Activated B cell treated with CpG ODN at 0.5 μM for 24 hours (primary cell): ENCODE data around the gene DGKI. TPM values are rescaled to one million over a fixed set of nuclear protein-coding genes. Genes with fewer than 3 reads are reported as not detected.

ENCODE experiments used
- ATAC-seq: fragments of 200-7000 bp; cut with Tn5 transposase; one replicate; pipeline ENCODE4 v1.10.0; 2021; ENCODE audit warnings: low read depth, mild to moderate bottlenecking, moderate library complexity
- CTCF ChIA-PET: fragments of 350-600 bp; sonication (Branson Sonifier 250); formaldehyde crosslinking; loops from one replicate; lab custom pipeline; 2021; ENCODE audit warnings: antibody characterized with exemption; lab: Charles Lee
- POLR2A ChIA-PET: fragments of 350-600 bp; sonication (Branson Sonifier 250); formaldehyde crosslinking; loops from one replicate; lab custom pipeline; 2021; ENCODE audit warnings: antibody characterized with exemption; lab: Charles Lee
- DNase-seq: peaks from one replicate; pipeline ENCODE4 v3.0.0; 2022
- H3K27ac Mint-ChIP-seq: one replicate; pipeline ENCODE4 v1.8.0; 2020; ENCODE audit warnings: mixed read lengths
- H3K27me3 Mint-ChIP-seq: one replicate; pipeline ENCODE4 v1.8.0; 2021; ENCODE audit warnings: mixed read lengths
- H3K36me3 Mint-ChIP-seq: one replicate; pipeline ENCODE4 v1.8.0; 2021; ENCODE audit warnings: low read depth, mixed read lengths
- H3K4me1 Mint-ChIP-seq: one replicate; pipeline ENCODE4 v1.8.0; 2021; ENCODE audit warnings: mixed read lengths
- H3K4me3 Mint-ChIP-seq: one replicate; pipeline ENCODE4 v1.8.0; 2020; ENCODE audit warnings: mild to moderate bottlenecking, mixed read lengths
- H3K9me3 Mint-ChIP-seq: one replicate; pipeline ENCODE4 v1.8.0; 2020; ENCODE audit warnings: mixed read lengths
- intact Hi-C: fragments of 100-400 bp; cut with micrococcal nuclease; formaldehyde crosslinking; loops from one replicate; pipeline ENCODE4 v1.15.1; 2024
- total RNA-seq: library from RNA; stranded (reverse); gene quantifications from 2 replicates; pipeline ENCODE4 v1.2.3, GENCODE V29; 2022
- TF ChIP-seq, protein P1 (sequence below): fragments of 200-600 bp; IDR thresholded peaks from one replicate; pipeline ENCODE4 v1.8.0; 2022; ENCODE audit warnings: antibody characterized with exemption, mild to moderate bottlenecking

DGKI gene
- total RNA-seq, 1 donor from 2014 or later, result not detected

DNA sequence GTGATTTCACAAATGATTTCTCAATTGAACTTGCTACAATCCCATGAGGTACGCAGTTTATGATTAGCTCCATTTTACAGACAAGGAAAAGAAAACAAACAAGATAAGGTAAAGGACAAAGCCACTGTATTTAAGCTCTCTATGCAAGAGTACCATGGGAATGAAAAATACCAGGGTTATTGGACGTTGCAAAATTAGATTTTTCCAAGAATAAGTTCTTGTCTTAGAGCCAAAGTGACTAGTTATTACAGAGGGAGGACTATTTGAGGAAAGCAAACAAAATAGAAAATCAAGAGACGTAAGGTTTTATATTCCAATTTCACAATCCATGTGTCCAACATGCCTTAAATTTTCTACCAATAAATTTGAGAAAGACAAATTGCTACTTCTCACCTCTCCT is 405.3 kb downstream of the DGKI start:
- TF ChIP-seq, protein P1, sequence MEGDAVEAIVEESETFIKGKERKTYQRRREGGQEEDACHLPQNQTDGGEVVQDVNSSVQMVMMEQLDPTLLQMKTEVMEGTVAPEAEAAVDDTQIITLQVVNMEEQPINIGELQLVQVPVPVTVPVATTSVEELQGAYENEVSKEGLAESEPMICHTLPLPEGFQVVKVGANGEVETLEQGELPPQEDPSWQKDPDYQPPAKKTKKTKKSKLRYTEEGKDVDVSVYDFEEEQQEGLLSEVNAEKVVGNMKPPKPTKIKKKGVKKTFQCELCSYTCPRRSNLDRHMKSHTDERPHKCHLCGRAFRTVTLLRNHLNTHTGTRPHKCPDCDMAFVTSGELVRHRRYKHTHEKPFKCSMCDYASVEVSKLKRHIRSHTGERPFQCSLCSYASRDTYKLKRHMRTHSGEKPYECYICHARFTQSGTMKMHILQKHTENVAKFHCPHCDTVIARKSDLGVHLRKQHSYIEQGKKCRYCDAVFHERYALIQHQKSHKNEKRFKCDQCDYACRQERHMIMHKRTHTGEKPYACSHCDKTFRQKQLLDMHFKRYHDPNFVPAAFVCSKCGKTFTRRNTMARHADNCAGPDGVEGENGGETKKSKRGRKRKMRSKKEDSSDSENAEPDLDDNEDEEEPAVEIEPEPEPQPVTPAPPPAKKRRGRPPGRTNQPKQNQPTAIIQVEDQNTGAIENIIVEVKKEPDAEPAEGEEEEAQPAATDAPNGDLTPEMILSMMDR, result no peak
- ATAC-seq (no peak), DNase-seq (no peak)
- intact Hi-C loops, result no loop called here
- CTCF ChIA-PET, result no interaction called here
- Mint-ChIP-seq H3K4me3 (no peak overlapping the region), H3K36me3 (no peaks in the 10 kb centered on the region), H3K27me3 (no peaks in the 10 kb centered on the region), H3K9me3 (no peaks in the 10 kb centered on the region), H3K27ac (no peak overlapping the region), H3K4me1 (no peaks in the 10 kb centered on the region)
- POLR2A ChIA-PET, result no interaction called here

DNA sequence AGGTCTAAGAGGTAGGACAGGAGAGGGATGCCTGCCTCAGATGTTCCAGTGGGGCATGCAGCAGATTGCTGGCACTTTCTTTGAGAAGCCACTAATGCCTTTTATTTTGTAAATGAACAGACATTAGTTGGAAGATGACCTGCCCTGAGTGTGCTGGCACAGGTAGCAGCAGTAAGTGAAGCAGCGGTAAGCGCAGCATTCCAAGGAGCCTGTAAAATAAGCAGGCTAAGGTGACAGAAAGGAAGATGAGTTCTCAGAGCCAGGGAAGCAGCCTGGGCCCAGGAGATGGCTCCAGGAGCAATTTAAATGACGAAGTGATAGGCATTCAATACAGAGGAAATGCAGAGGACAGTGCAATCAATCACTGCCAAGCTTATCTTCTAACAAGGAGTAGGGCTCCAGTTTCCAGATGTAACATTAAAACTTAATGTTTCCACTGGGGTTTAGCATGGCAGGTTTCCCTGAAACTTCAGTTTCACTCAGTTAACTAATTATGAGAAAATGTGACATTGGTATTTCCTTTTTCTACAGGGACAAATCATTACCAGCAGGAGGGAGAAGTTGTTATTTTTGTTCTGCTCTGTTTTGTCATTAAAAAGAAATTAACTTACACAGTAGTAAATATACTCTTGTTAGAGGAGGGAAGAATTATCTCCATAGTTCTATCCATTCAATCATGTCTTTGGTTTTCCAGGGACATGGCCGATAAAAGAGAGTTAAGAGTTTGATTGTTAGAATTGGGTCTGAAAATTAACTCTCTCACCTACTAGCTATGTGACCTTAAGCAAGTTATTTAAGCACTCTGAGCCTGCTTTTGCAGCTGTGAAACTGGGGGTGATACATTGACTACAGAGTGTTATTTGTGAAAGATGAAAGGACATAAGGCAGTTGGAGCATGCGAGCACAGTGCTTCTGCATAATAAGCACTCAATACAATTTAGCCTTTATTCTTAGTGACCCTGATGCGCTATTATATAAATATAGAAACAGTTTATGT is 406.6 kb downstream of the DGKI start:
- no peak overlapping the region for H3K27ac Mint-ChIP-seq
- H3K27me3 Mint-ChIP-seq, result no peaks in the 10 kb centered on the region
- ChIA-PET POLR2A (no interaction called here), CTCF (no interaction called here)
- intact Hi-C loops, result no loop called here
- H3K4me1 Mint-ChIP-seq, result no peaks in the 10 kb centered on the region
- no peak overlapping the region for H3K4me3 Mint-ChIP-seq
- TF ChIP-seq, protein P1, result no peak
- H3K36me3 Mint-ChIP-seq, result no peaks in the 10 kb centered on the region
- DNase-seq (no peak), ATAC-seq (no peak)
- H3K9me3 Mint-ChIP-seq, result no peaks in the 10 kb centered on the region

DNA sequence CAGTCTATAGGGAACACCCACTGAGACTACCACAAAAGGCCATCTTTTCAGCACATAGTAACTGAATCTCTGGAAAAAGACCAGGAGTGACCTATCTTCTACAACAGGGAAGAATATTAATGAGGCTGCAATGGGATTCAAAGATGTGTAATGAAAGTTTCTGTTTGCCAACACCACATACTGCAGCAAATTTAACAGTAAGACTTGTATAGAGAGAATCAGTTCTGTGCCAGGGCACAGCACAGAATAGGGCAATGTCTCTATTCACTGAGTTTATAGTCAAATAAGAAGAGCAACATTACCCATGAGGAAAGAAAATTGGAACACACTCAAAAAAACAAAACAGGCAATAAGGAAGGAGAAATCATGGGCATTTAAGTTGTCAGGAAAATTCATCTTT is 411.8 kb downstream of the DGKI start:
- Mint-ChIP-seq H3K4me1 (no peaks in the 10 kb centered on the region), H3K27ac (no peak overlapping the region), H3K9me3 (no peaks in the 10 kb centered on the region), H3K27me3 (no peaks in the 10 kb centered on the region), H3K4me3 (no peak overlapping the region), H3K36me3 (no peaks in the 10 kb centered on the region)
- DNase-seq (no peak), ATAC-seq (no peak)
- TF ChIP-seq, protein P1, result no peak
- ChIA-PET CTCF (no interaction called here), POLR2A (no interaction called here)
- intact Hi-C loops, result no loop called here

DNA sequence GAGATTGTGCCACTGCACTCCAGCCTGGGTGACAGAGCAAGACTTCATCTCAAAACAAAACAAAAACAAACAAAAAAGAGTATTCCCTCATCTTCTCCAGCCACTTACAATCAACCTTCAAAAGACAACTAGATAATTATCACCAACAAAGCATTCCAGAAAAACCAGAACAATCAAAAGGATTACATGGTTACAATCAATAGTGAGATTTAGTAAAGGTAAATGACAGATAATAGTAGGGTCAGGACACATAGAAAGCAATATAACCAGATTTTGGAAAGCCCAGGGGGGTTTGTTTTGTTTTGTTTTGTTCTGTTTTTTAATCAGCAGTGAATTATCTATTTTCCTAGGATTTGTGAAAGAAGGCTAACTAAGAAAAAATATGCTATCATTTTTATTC is 412.2 kb downstream of the DGKI start:
- POLR2A ChIA-PET, result no interaction called here

DNA sequence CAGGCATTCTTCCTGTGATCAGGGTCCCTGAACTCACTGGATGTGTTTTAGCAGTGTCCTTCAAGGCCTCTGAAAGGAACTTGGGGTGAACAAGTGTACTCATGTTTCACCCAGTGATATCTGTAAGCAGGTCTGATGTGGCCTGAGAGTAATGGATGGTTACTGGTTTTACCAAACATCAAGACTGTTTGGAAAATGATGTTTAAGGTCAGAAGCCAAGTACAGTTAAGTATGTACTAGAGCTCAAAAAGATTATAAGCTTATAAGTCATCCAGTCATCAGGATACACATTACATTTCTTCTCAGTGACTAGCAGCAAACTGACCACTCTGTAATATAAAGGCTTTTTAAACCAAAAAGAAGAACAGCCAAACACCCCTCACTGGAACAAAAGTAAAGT is 423.5 kb downstream of the DGKI start:
- intact Hi-C loops, result no loop called here
- CTCF ChIA-PET, result no interaction called here
- Mint-ChIP-seq H3K4me3 (no peak overlapping the region), H3K9me3 (no peaks in the 10 kb centered on the region), H3K27me3 (no peaks in the 10 kb centered on the region), H3K4me1 (no peaks in the 10 kb centered on the region), H3K27ac (no peak overlapping the region), H3K36me3 (no peaks in the 10 kb centered on the region)
- ATAC-seq, result no peak
- TF ChIP-seq, protein P1, result no peak
- POLR2A ChIA-PET, result no interaction called here
- no peak for DNase-seq

More for the DNA sequence above, 412.2 kb downstream of the DGKI start:
- H3K9me3 Mint-ChIP-seq, result no peaks in the 10 kb centered on the region
- H3K27me3 Mint-ChIP-seq, result no peaks in the 10 kb centered on the region
- DNase-seq (no peak), ATAC-seq (no peak)
- H3K4me1 Mint-ChIP-seq, result no peaks in the 10 kb centered on the region
- intact Hi-C loops, result no loop called here
- no peaks in the 10 kb centered on the region for H3K36me3 Mint-ChIP-seq
- TF ChIP-seq, protein P1, result no peak
- CTCF ChIA-PET, result no interaction called here
- H3K27ac Mint-ChIP-seq, result no peak overlapping the region
- H3K4me3 Mint-ChIP-seq, result no peak overlapping the region
